ENCODE measurements around the gene ZNF768. TPM values are rescaled to one million over a fixed set of nuclear protein-coding genes. Genes with fewer than 3 reads are reported as not detected.
A peak's percentile ranks its signal among the peaks of the same experiment; 100 is the strongest.

The ZNF768 gene
- total RNA-seq, 1 donor from 2014 or later: 31.4 TPM

- Mint-ChIP-seq H3K4me3 (ENCODE audit: unreplicated experiment) (peak overlapping the region; percentile 7), H3K27ac (ENCODE audit: unreplicated experiment) (peak overlapping the region; percentile 16), H3K4me1 (ENCODE audit: unreplicated experiment) (peaks cover 30% of the 10 kb centered on the region), H3K27me3 (ENCODE audit: unreplicated experiment) (peaks cover 10% of the 10 kb centered on the region), H3K36me3 (ENCODE audit: low read depth, unreplicated experiment) (peaks cover 5% of the 10 kb centered on the region), H3K9me3 (ENCODE audit: unreplicated experiment) (no peaks in the 10 kb centered on the region)
- DNase-seq (ENCODE audit: low spot score): no peak
- no peak for TF ChIP-seq CTCF (IDR thresholded peaks at IDR 0.05; ENCODE audit: unreplicated experiment)
These were observed 40.2 kb upstream of the ZNF768 start for GRCh38 chr16:30566531-30566930.

GRCh38 chr16:30565984-30566383 is 39.6 kb upstream of the ZNF768 start:
- H3K4me1 Mint-ChIP-seq (ENCODE audit: unreplicated experiment): peaks cover 30% of the 10 kb centered on the region
- no peak for TF ChIP-seq CTCF (IDR thresholded peaks at IDR 0.05; ENCODE audit: unreplicated experiment)
- H3K27me3 Mint-ChIP-seq (ENCODE audit: unreplicated experiment): peaks cover 10% of the 10 kb centered on the region
- no peak overlapping the region for H3K27ac Mint-ChIP-seq (ENCODE audit: unreplicated experiment)
- H3K9me3 Mint-ChIP-seq (ENCODE audit: unreplicated experiment): no peaks in the 10 kb centered on the region
- no peak for DNase-seq (ENCODE audit: low spot score)
- H3K36me3 Mint-ChIP-seq (ENCODE audit: low read depth, unreplicated experiment): peaks cover 5% of the 10 kb centered on the region
- H3K4me3 Mint-ChIP-seq (ENCODE audit: unreplicated experiment): peak overlapping the region; percentile 7

- no peak for TF ChIP-seq CTCF (IDR thresholded peaks at IDR 0.05; ENCODE audit: unreplicated experiment)
- H3K9me3 Mint-ChIP-seq (ENCODE audit: unreplicated experiment): no peaks in the 10 kb centered on the region
- peaks cover 10% of the 10 kb centered on the region for H3K27me3 Mint-ChIP-seq (ENCODE audit: unreplicated experiment)
- DNase-seq (ENCODE audit: low spot score): no peak
- peaks cover 5% of the 10 kb centered on the region for H3K36me3 Mint-ChIP-seq (ENCODE audit: low read depth, unreplicated experiment)
- peaks cover 28% of the 10 kb centered on the region for H3K4me1 Mint-ChIP-seq (ENCODE audit: unreplicated experiment)
- H3K4me3 Mint-ChIP-seq (ENCODE audit: unreplicated experiment): no peak overlapping the region
- H3K27ac Mint-ChIP-seq (ENCODE audit: unreplicated experiment): no peak overlapping the region
These were observed 39.2 kb upstream of the ZNF768 start for GRCh38 chr16:30565526-30565925.

GRCh38 chr16:30562021-30562420 is 35.7 kb upstream of the ZNF768 start:
- no peak for TF ChIP-seq CTCF (IDR thresholded peaks at IDR 0.05; ENCODE audit: unreplicated experiment)
- Mint-ChIP-seq H3K9me3 (ENCODE audit: unreplicated experiment) (no peaks in the 10 kb centered on the region), H3K4me1 (ENCODE audit: unreplicated experiment) (peaks cover 22% of the 10 kb centered on the region), H3K36me3 (ENCODE audit: low read depth, unreplicated experiment) (peaks cover 5% of the 10 kb centered on the region), H3K27ac (ENCODE audit: unreplicated experiment) (peak overlapping the region; percentile 78), H3K4me3 (ENCODE audit: unreplicated experiment) (no peak overlapping the region), H3K27me3 (ENCODE audit: unreplicated experiment) (peaks cover 8% of the 10 kb centered on the region)
- DNase-seq (ENCODE audit: low spot score): no peak

GRCh38 chr16:30561089-30561816 is 34.9 kb upstream of the ZNF768 start:
- H3K4me3 Mint-ChIP-seq (ENCODE audit: unreplicated experiment): peak overlapping the region; percentile 29

More at GRCh38 chr16:30561089-30561816, 34.9 kb upstream of the ZNF768 start:
- peaks cover 2% of the 10 kb centered on the region for H3K36me3 Mint-ChIP-seq (ENCODE audit: low read depth, unreplicated experiment)
- H3K9me3 Mint-ChIP-seq (ENCODE audit: unreplicated experiment): no peaks in the 10 kb centered on the region
- H3K4me1 Mint-ChIP-seq (ENCODE audit: unreplicated experiment): peaks cover 16% of the 10 kb centered on the region
- DNase-seq (ENCODE audit: low spot score): peak; percentile 28
- no peak for TF ChIP-seq CTCF (IDR thresholded peaks at IDR 0.05; ENCODE audit: unreplicated experiment)
- H3K27ac Mint-ChIP-seq (ENCODE audit: unreplicated experiment): peak overlapping the region; percentile 84
- H3K27me3 Mint-ChIP-seq (ENCODE audit: unreplicated experiment): peaks cover 2% of the 10 kb centered on the region
